ENCODE results near the gene KCNJ12. TPM values are rescaled to one million over a fixed set of nuclear protein-coding genes. Genes with fewer than 3 reads are reported as not detected.
"Not testable (repeated sequence)": the region's sequence is repeated elsewhere in the genome, so short reads cannot be mapped to it uniquely, and the experiment has no call there.

The KCNJ12 gene
- total RNA-seq, 1 experiment from 2014 or later: 5.8 TPM

- intact Hi-C loops (cut with micrococcal nuclease); RAD21 ChIA-PET (ENCODE audit: low non-redundant PET in 1 of 2, low total read pairs in 2 of 2, uncharacterized antibody in 2 of 2, unreplicated experiment in 2 of 2); POLR2A ChIA-PET; H2AFZ ChIP-seq (ENCODE audit: low read depth, low read length, poor library complexity, severe bottlenecking); H4K20me1 ChIP-seq (ENCODE audit: insufficient read depth); ATAC-seq; H3K9ac ChIP-seq (ENCODE audit: low read length); H3K4me1 ChIP-seq (ENCODE audit: control insufficient read depth in 1 of 2, insufficient read depth in 2 of 2, low read length in 2 of 2); H3K36me3 ChIP-seq (ENCODE audit: control insufficient read depth in 1 of 2, insufficient read depth in 2 of 2, low read length in 2 of 2); H3K27ac ChIP-seq (ENCODE audit: low read depth, low read length); H3K79me2 ChIP-seq (ENCODE audit: insufficient read depth, low read length); H3K4me3 ChIP-seq (replicated peaks in 1 of 2; ENCODE audit: low read depth in 1 of 2, low read length in 2 of 2); BruUV-seq (replicated peaks); H3K9me3 ChIP-seq (ENCODE audit: control insufficient read depth in 1 of 2, insufficient read depth in 1 of 2, low read depth in 1 of 2, low read length in 2 of 2); DNase-seq (ENCODE audit: low read depth, low spot score); H3K27me3 ChIP-seq (ENCODE audit: insufficient read depth, low read length); CTCF ChIA-PET; H3K9me2 ChIP-seq (ENCODE audit: insufficient read depth); H3K4me2 ChIP-seq (ENCODE audit: low read length): not testable (repeated sequence)
Measured at GRCh38 chr17:21433971-21434370, 57.8 kb downstream of the KCNJ12 start.

- H3K27me3 ChIP-seq (ENCODE audit: insufficient read depth, low read length); H3K4me3 ChIP-seq (replicated peaks in 1 of 2; ENCODE audit: low read depth in 1 of 2, low read length in 2 of 2); intact Hi-C loops (cut with micrococcal nuclease): not testable (repeated sequence)
Measured at GRCh38 chr17:21434976-21435375, 58.8 kb downstream of the KCNJ12 start.

GRCh38 chr17:21436481-21436880 lies 60.3 kb downstream of the KCNJ12 start:
- DNase-seq (ENCODE audit: low read depth, low spot score); H3K27me3 ChIP-seq (ENCODE audit: insufficient read depth, low read length); H3K27ac ChIP-seq (ENCODE audit: low read depth, low read length); ATAC-seq; H3K4me3 ChIP-seq (replicated peaks in 1 of 2; ENCODE audit: low read depth in 1 of 2, low read length in 2 of 2); H2AFZ ChIP-seq (ENCODE audit: low read depth, low read length, poor library complexity, severe bottlenecking); H4K20me1 ChIP-seq (ENCODE audit: insufficient read depth); CTCF ChIA-PET; intact Hi-C loops (cut with micrococcal nuclease); H3K36me3 ChIP-seq (ENCODE audit: control insufficient read depth in 1 of 2, insufficient read depth in 2 of 2, low read length in 2 of 2); H3K9ac ChIP-seq (ENCODE audit: low read length); POLR2A ChIA-PET; H3K9me2 ChIP-seq (ENCODE audit: insufficient read depth); H3K9me3 ChIP-seq (ENCODE audit: control insufficient read depth in 1 of 2, insufficient read depth in 1 of 2, low read depth in 1 of 2, low read length in 2 of 2); H3K4me1 ChIP-seq (ENCODE audit: control insufficient read depth in 1 of 2, insufficient read depth in 2 of 2, low read length in 2 of 2); H3K4me2 ChIP-seq (ENCODE audit: low read length); BruUV-seq (replicated peaks); RAD21 ChIA-PET (ENCODE audit: low non-redundant PET in 1 of 2, low total read pairs in 2 of 2, uncharacterized antibody in 2 of 2, unreplicated experiment in 2 of 2); H3K79me2 ChIP-seq (ENCODE audit: insufficient read depth, low read length): not testable (repeated sequence)

More at GRCh38 chr17:21434976-21435375, 58.8 kb downstream of the KCNJ12 start:
- H3K27ac ChIP-seq (ENCODE audit: low read depth, low read length); H2AFZ ChIP-seq (ENCODE audit: low read depth, low read length, poor library complexity, severe bottlenecking); ATAC-seq; RAD21 ChIA-PET (ENCODE audit: low non-redundant PET in 1 of 2, low total read pairs in 2 of 2, uncharacterized antibody in 2 of 2, unreplicated experiment in 2 of 2); H3K9me3 ChIP-seq (ENCODE audit: control insufficient read depth in 1 of 2, insufficient read depth in 1 of 2, low read depth in 1 of 2, low read length in 2 of 2); H3K4me2 ChIP-seq (ENCODE audit: low read length); H3K4me1 ChIP-seq (ENCODE audit: control insufficient read depth in 1 of 2, insufficient read depth in 2 of 2, low read length in 2 of 2); H3K36me3 ChIP-seq (ENCODE audit: control insufficient read depth in 1 of 2, insufficient read depth in 2 of 2, low read length in 2 of 2); CTCF ChIA-PET; H3K9me2 ChIP-seq (ENCODE audit: insufficient read depth); H3K79me2 ChIP-seq (ENCODE audit: insufficient read depth, low read length); DNase-seq (ENCODE audit: low read depth, low spot score); H3K9ac ChIP-seq (ENCODE audit: low read length); H4K20me1 ChIP-seq (ENCODE audit: insufficient read depth); BruUV-seq (replicated peaks); POLR2A ChIA-PET: not testable (repeated sequence)

DNA sequence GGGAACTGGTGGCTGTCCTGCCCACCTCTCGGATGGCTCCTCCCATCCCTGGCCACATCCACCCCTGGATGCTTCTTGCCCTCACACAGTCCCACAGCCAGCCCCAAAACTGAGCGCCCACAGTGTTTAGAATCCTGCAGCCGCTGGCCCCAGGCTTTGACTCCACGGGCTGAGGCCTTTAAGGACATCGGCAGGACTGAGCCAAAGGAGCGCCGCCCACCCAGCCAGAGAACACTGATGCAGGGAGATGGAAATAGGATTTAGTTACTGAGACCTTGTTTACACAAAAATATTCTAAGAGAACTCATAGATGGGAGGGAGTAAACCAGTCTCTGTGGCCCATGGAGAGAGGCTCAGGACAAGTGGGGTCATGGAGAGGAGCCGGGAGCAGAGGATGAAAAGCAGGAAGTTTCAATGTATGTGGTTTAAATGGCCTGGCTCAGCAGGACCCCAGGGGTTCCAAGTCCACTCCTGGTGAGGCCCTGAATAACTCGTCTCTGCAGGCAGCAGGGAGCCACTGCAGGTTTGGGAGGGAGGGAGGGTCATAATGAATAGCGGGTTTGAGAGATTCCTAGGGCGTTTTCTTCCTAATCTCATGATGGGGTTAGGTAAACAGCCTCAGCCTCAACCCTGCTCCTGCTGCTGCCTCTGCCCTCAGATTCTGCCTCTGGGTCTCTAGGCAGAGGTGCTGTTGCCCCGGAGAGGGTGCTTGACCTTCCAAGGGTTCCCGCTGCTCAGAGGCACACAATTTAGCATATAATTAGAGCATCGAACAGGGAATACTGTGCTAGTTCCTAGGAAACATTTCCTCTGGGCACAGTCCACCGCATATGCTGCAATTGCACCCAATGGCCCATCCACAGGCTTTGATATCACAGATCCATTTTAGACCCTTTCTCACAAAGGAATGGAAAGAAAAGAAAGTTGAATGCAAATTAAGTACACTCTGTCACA lies 61.0 kb downstream of the KCNJ12 start:
- DNase-seq (ENCODE audit: low read depth, low spot score); BruUV-seq (replicated peaks); CTCF ChIA-PET; H3K36me3 ChIP-seq (ENCODE audit: control insufficient read depth in 1 of 2, insufficient read depth in 2 of 2, low read length in 2 of 2); H3K9me3 ChIP-seq (ENCODE audit: control insufficient read depth in 1 of 2, insufficient read depth in 1 of 2, low read depth in 1 of 2, low read length in 2 of 2); H2AFZ ChIP-seq (ENCODE audit: low read depth, low read length, poor library complexity, severe bottlenecking); H3K9me2 ChIP-seq (ENCODE audit: insufficient read depth); intact Hi-C loops (cut with micrococcal nuclease); H3K9ac ChIP-seq (ENCODE audit: low read length); H3K4me3 ChIP-seq (replicated peaks in 1 of 2; ENCODE audit: low read depth in 1 of 2, low read length in 2 of 2); H3K79me2 ChIP-seq (ENCODE audit: insufficient read depth, low read length); POLR2A ChIA-PET; RAD21 ChIA-PET (ENCODE audit: low non-redundant PET in 1 of 2, low total read pairs in 2 of 2, uncharacterized antibody in 2 of 2, unreplicated experiment in 2 of 2); H3K27me3 ChIP-seq (ENCODE audit: insufficient read depth, low read length); ATAC-seq; H3K4me1 ChIP-seq (ENCODE audit: control insufficient read depth in 1 of 2, insufficient read depth in 2 of 2, low read length in 2 of 2); H3K27ac ChIP-seq (ENCODE audit: low read depth, low read length); H4K20me1 ChIP-seq (ENCODE audit: insufficient read depth); H3K4me2 ChIP-seq (ENCODE audit: low read length): not testable (repeated sequence)

Data from HCT116 (cell line).